OCI-M1 (cell line): ENCODE results near the gene SDR42E1.

Experiments
- DNase-seq: peaks from one replicate; lab custom pipeline; 2025; lab: John Stamatoyannopoulos, UW

Gene SDR42E1, protein sequence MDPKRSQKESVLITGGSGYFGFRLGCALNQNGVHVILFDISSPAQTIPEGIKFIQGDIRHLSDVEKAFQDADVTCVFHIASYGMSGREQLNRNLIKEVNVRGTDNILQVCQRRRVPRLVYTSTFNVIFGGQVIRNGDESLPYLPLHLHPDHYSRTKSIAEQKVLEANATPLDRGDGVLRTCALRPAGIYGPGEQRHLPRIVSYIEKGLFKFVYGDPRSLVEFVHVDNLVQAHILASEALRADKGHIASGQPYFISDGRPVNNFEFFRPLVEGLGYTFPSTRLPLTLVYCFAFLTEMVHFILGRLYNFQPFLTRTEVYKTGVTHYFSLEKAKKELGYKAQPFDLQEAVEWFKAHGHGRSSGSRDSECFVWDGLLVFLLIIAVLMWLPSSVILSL

GRCh38 chr16:82011199-82011641 lies at the start of gene SDR42E1:
Gene SDR42E1 (minus strand): TSS chr16:82011470. CDS start chr16:82000858, 10,612 bp downstream.
- no peak for DNase-seq

DNA sequence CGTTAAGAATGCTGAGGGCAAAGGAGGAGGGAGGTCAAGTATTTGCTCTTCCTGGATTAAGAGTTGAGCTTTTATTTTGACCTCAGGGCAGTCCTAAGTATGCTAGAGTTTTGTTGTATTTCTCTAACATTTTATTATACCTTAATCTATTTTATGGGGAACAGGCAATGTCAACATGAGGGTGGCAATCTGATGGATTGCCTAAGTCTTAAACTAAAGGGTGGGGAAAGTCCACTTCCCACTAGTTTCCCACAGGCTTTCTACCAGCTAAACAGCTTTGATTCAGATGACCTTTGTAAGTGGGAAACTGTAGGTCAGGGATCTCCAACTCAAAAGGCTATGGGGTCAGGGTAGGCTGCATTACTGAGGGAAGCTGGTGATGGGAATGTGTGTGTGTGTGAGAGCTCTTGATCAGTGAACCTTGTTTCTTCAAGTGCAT lies 48.7 kb upstream of the SDR42E1 start:
- DNase-seq = no peak

GRCh38 chr16:82059161-82059982 lies 48.1 kb upstream of the SDR42E1 start:
- no peak for DNase-seq

GRCh38 chr16:82056550-82056896 lies 45.3 kb upstream of the SDR42E1 start:
- no peak for DNase-seq

DNA sequence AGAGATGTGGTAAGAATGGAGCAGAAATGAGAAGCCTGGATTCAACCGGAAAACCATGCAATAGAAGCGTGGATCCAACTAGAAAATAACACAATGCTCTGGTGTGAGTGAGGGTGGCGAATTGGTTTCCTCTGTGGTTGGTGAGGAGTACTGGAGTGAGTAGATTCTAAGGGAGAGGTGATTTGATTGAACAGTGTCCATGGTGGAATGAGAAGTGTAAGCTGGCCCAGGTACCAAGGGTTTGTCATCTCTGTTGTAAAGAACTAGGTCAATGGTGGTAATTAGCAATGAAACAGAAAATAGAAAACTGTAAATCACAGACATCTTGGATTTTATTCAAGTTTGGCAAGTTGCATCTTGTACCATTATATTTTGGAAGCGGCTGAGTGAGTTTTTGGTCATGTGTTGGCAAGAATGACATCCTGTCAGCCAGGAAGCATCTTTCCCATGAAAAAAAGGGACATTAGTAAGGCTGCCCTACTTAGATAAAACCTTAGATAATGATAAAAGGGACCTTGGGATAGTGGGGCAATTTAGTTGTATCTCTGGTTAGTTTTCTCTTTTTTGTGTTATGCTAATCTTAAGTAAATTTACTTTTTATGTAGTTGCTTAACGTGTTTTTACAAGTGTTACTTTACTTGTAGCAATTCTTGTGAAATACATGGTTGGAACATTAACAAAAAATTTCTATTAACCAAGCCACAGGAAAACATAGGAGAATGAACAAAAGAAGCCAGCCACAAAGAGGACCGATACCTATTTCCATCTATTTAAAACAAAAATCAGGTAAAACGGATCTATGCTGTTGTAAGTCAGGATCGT lies 44.7 kb upstream of the SDR42E1 start:
- no peak for DNase-seq

DNA sequence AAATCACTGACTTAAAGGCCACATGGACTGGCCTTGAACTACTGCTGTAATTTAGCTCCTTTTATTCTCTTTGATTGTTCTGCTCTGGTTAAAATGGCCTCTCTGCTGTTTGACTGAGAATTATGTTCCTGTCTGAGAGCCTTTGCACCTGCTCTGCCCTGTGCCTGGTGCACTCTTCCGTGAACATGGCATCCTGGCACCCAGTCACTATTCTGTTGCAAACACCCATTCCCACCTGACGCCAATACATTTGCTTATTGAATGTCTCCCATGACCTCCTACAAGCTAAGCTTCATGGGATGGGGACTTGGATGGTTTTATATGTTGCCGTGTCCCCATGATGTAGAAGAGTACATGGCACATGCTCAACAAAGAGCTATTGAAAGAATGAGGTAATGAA lies 43.8 kb upstream of the SDR42E1 start:
- no peak for DNase-seq

GRCh38 chr16:82051656-82052055 lies 40.4 kb upstream of the SDR42E1 start:
- no peak for DNase-seq

DNA sequence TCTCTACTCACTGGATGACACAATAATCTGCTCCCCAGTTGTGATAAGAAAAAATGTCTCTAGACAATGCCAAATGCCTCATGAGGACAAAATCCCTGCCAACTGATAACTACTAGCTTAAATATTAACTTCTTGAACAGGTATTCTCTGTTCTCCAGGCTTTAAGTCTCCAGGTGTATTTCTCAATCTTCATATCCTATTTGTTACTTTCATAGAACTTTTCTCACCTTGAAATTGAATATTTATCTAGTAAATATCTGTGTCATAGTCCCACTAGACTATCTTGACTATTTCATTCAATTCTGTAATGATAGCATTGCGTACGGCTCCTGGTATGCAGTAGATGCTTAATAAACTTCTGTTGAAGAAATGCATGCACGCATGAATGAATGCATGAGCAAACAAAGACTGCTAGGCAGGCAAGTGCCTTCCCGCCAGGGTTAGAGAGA lies 39.7 kb upstream of the SDR42E1 start:
- DNase-seq = no peak

DNA sequence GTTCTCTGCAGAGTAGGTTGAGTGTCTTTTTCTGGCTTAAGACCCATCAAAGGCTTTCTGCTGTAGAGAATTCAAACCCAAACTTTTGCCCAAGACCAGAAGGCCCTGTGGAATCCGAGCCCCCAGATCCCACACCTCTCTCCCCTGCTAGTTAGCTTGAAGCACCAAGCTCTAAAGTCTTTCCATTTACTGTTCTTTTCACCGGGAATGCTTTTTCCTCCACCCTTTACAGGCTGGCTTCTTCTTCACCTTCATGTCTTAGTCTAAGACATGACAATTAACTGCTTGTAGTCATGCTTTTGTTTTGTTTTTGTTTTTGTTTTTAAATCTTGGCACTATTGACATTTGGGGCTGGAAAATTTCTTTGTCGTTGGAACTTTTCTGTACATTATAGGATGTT lies 39.2 kb upstream of the SDR42E1 start:
- no peak for DNase-seq

GRCh38 chr16:82049484-82049883 lies 38.2 kb upstream of the SDR42E1 start:
- no peak for DNase-seq

DNA sequence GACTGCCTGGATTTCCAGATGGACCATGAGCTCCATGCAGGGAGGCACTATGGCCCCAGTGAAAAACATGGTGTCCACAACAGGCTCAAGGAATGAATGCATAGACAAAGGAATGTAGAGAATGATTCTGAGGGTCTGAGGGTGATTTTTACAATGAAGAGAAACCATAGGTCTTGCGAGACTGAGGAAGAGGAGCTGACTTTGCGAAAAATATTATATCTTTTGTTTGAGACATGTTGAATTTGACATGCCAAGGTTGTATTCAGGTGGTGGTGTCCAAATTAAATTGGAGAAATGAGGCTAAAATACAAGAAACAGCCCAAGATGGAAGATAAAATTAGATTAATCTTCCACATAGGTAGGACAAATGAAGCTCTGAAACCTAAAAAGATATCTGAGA lies 36.5 kb upstream of the SDR42E1 start:
- no peak for DNase-seq

- no peak for DNase-seq
Observed at GRCh38 chr16:82047374-82047773, 36.1 kb upstream of the SDR42E1 start.

GRCh38 chr16:82046941-82047340 lies 35.7 kb upstream of the SDR42E1 start:
- no peak for DNase-seq

DNA sequence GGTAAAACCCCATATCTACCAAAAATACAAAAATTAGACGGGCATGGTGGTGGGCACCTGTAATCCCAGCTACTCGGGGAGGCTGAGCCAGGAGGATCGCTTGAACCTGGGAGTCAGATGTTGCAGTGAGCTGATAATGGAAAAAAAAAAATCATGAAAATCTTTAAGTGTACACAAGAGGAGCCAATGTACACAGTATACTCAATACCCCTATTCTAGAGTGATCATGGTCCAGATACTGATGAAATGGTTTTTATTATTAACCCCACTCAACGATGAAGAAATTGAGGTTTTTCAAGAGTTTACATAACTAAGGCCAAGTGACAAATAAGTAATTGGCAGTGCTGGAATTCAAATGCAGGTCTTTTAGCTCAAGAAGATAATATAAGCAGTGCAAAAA lies 35.3 kb upstream of the SDR42E1 start:
- no peak for DNase-seq

DNA sequence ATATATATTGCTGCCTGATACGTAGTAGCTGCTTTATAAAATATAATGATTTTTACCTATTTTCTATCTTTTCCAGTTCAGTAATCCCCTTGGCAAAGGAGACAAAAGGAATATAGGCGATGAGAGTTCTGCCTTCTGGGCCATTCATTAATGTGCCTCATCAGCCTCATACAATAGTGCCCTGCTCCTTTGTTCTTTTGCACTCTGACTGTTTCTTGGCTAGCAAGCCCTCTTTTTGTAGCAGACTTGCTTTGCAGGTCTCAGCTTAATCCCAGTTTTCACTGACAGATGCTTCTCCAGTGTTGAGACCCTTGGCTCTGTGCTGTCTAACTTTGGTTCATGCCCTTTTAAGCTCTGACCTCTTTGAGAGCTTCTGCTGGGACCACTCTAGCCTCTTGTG lies 34.2 kb upstream of the SDR42E1 start:
- no peak for DNase-seq

DNA sequence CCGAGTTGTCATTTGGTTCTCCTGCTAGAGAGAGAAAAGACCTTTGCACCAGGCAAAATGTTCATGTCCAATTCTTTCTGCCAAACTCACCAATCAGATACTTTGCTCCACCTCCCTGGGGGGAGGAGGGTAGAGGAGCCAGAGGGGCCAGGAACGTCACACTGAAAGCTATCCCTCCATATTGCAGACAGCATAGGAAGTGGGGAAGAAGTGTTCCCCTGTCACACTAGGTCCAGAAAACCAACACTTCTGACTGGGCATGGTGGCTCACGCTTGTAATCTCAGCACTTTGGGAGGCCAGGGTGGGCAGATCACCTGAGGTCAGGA lies 33.3 kb upstream of the SDR42E1 start:
- DNase-seq = no peak

DNA sequence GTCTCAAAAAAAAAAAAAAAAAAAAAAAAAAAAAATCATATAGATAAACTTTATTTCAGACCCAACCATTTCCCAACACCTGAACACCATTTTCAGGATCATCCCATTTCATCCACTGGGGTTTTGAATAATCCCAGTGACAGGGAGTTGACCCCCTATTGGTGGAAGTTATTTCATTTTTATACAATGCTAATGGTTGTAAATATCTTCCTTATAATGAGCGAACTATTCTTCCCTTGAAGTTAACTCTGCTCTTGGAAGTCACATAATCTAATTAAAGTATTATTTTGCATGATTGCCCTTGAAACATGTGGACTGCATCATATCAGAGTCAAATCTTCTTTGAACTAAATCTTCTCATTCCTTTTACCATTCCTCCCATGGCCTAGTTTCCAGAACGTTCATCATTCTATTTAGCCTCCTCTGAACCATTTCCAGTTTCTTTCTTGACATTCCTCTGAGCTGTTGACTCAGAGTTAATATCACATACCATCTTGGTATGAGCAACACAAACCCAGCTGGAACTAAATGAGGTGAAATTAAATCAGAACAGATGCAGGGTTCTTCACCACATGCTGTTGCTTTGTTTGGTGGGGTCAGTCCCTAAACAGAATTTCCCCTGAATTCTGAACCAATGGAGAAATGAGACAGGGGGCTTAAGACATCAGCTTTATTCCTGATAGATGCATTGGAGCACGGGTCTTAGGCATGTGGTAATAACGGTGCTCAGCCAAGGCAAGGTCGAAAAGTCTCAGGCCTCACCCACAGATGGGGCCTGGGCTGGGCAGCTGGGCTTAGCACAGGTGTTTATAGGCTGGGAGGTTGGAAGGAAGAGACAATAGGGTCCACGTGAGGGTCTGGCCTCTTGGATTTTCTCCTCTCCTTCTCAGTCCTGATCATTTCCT lies 32.7 kb upstream of the SDR42E1 start:
- DNase-seq = no peak

DNA sequence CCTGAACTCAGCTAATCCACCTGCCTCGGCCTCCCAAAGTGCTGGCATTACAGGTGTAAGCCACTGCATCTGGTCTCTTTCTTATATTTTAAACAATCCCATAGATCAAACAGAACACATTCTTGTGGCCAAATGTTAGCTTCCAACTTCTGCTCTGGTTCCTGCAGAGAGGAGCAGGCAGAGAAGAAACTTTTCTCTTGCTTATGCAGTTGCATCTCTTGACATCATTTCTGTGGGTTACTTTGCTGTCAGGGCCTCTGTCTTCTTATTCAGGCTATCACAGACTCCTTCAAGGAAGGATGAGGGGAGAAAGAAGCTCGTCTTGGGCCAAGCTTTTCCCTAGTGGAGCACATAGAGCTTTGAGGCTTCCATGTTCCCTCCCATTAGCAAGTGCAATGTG lies 31.6 kb upstream of the SDR42E1 start:
- DNase-seq = no peak

- DNase-seq = no peak
Observed at GRCh38 chr16:82042144-82042543, 30.9 kb upstream of the SDR42E1 start.

DNA sequence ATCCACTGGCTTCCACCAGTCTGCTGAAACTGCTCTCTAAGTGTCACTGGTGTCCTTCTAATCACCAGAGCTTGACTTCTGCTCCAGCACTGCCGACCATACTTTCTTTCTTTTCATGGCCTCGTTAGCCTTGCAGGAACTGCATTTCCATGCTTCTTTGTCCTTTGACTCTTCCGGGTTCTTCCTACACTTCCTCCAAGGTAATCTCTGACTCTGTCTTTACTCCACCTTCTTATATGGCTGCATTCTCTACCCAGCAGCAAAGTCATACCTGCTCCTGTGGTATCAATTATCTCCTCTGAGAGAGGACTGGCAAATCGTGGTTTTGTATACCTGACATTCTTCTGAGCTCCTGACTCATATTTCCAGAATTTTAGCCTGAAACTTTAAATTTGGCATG lies 30.3 kb upstream of the SDR42E1 start:
- no peak for DNase-seq

- no peak for DNase-seq
Observed at GRCh38 chr16:82040296-82040695, 29.0 kb upstream of the SDR42E1 start.
